Measurements from ENCODE around the gene CLDN18.

Gene CLDN18

GRCh38 chr3:138023754-138024153, 13.8 kb downstream of the CLDN18 start:
- in situ Hi-C loops (cut with MboI; ENCODE audit: low sequenced_read_pairs), result no loop called here

GRCh38 chr3:138025553-138025952, 15.6 kb downstream of the CLDN18 start:
- in situ Hi-C loops (cut with MboI; ENCODE audit: low sequenced_read_pairs), result no loop called here

GRCh38 chr3:138027821-138028220, 17.9 kb downstream of the CLDN18 start:
- in situ Hi-C loops (cut with MboI; ENCODE audit: low sequenced_read_pairs), result no loop called here

GRCh38 chr3:138030734-138031280, 20.8 kb downstream of the CLDN18 start:
- in situ Hi-C loops (cut with MboI; ENCODE audit: low sequenced_read_pairs), result no loop called here

DNA sequence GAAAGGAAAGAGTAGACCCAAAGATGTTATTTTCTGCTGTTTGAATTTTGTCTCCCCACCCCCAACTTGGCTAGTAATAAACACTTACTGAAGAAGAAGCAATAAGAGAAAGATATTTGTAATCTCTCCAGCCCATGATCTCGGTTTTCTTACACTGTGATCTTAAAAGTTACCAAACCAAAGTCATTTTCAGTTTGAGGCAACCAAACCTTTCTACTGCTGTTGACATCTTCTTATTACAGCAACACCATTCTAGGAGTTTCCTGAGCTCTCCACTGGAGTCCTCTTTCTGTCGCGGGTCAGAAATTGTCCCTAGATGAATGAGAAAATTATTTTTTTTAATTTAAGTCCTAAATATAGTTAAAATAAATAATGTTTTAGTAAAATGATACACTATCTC, 21.6 kb downstream of the CLDN18 start:
- in situ Hi-C loops (cut with MboI; ENCODE audit: low sequenced_read_pairs), result no loop called here

GRCh38 chr3:138032567-138032966, 22.6 kb downstream of the CLDN18 start:
- in situ Hi-C loops (cut with MboI; ENCODE audit: low sequenced_read_pairs), result no loop called here

DNA sequence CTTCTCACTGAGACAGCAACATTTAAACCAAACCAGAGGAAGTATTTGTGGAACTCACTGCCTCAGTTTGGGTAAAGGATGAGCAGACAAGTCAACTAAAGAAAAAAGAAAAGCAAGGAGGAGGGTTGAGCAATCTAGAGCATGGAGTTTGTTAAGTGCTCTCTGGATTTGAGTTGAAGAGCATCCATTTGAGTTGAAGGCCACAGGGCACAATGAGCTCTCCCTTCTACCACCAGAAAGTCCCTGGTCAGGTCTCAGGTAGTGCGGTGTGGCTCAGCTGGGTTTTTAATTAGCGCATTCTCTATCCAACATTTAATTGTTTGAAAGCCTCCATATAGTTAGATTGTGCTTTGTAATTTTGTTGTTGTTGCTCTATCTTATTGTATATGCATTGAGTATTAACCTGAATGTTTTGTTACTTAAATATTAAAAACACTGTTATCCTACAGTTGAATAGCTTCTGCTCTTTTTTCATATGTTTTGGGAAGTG, 23.3 kb downstream of the CLDN18 start:
- in situ Hi-C loops (cut with MboI; ENCODE audit: low sequenced_read_pairs), result no loop called here

GRCh38 chr3:138034918-138035317, 25.0 kb downstream of the CLDN18 start:
- in situ Hi-C loops (cut with MboI; ENCODE audit: low sequenced_read_pairs), result no loop called here

DNA sequence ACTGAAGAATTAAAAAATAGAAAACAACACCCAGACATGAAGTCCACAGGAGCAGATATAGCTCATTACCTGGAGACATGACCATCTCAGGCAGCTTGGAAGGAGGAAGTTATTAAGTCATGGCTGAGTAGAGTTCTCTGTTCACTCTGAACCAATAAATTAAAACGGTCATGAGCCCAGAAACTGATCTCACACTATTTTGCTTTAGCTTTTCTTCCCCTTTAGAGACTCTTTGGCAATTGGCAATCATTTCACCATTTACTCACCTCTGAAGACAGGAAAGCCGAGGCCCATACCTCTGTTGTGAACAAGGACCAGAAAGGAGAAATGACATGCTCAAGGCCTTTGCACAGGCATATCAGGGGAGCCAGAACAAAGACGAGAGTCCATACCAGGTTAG, 26.6 kb downstream of the CLDN18 start:
- in situ Hi-C loops (cut with MboI; ENCODE audit: low sequenced_read_pairs), result no loop called here

DNA sequence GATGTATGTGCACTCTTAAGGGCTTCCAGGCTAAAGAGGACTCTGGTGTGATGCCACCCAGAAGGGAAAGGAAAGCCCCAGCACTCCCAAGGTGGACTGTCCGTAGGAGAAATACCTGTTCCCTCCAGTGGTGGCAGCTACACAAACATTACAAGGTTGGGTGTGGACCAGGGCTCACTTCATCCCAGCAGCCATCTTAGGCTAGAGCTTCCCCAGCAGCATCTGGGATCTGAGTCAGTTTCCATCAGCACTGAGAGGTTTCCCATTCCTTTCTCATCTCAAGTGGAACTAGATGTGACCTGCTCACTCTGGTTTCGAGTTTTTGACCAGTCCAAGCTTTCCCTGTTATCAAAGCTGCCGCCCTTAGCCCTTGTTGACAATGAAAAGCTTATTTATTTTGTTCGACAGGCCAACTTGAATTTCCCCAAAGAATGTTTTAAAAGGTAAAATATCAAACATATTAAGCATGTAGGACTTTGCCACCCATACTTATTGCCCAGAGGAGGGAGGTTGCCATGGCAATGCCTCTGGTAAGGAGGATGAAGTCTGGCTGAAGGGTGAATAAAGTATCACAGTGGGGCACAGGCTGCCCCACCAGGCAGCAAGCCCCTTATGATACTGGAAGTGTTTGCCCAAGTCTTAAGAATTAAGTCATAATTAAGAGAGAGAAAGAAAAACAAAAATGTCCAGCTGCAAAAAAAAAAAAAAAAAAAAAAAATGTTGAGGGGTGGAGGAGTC, 28.9 kb downstream of the CLDN18 start:
- in situ Hi-C loops (cut with MboI; ENCODE audit: low sequenced_read_pairs), result no loop called here

- in situ Hi-C loops (cut with MboI; ENCODE audit: low sequenced_read_pairs), result no loop called here
These were observed 32.1 kb downstream of the CLDN18 start for GRCh38 chr3:138042043-138042442.

- in situ Hi-C loops (cut with MboI; ENCODE audit: low sequenced_read_pairs), result no loop called here
These were observed 33.5 kb downstream of the CLDN18 start for GRCh38 chr3:138043266-138044029.

- in situ Hi-C loops (cut with MboI; ENCODE audit: low sequenced_read_pairs), result no loop called here
These were observed 36.1 kb downstream of the CLDN18 start for GRCh38 chr3:138046085-138046484.

- in situ Hi-C loops (cut with MboI; ENCODE audit: low sequenced_read_pairs), result no loop called here
These were observed 37.0 kb downstream of the CLDN18 start for GRCh38 chr3:138046955-138047354.

GRCh38 chr3:138047596-138048158, 37.7 kb downstream of the CLDN18 start:
- in situ Hi-C loops (cut with MboI; ENCODE audit: low sequenced_read_pairs), result no loop called here

DNA sequence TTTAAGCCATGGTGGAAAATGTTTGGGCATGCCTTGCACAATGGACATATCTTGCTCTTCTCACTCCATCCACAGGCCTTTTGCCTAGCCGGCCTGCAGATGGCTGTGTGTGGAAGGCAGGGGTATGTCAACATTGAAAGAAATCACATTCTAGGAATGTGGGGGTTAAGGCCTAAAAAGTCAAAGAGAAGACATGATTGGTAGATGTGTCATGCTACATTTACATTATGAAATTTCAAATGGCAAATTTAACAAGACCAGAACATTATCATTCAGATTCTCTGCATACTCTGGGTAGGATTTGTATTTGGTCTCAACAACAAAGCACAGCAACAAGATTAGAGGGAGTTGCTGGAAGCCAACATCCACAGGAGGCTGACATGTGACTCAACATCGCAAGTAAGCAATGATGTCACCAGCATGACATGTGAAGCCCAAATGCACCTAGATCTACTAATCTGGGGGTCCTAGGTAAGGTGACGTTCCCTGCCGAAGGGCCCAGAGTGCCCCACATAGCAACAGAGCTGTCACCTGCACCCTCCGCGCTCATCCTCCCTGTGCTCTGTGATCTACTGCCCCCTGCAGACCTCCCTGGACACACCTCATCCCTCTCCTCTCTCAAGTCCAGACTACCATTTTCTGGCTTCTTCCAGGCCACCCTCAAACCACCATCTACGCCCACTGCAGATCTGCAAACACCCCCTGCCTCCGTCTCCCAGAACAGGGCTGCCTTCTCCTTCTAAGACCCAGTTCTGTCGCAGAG, 39.4 kb downstream of the CLDN18 start:
- in situ Hi-C loops (cut with MboI; ENCODE audit: low sequenced_read_pairs), result no loop called here

GRCh38 chr3:138051947-138052802, 42.2 kb downstream of the CLDN18 start:
- in situ Hi-C loops (cut with MboI; ENCODE audit: low sequenced_read_pairs), result no loop called here

DNA sequence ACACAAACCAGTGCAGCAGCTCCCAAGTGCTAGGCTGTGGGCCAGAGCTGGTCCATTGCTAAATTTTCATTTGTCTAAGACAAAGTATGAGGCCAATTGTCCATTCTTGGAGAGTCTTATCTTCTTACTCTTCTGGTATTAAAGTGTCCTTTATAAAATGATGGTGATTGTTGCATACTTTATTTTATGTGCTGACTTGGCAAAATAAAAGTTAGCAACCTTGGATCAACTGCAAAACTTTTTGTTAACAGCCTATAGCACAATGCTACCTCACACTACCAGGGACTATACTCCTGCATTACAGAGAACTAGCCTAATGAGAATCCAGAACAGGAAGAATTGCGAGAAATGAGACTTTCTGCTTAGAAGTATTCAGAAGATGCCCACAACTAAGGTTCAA, 44.1 kb downstream of the CLDN18 start:
- in situ Hi-C loops (cut with MboI; ENCODE audit: low sequenced_read_pairs), result no loop called here

DNA sequence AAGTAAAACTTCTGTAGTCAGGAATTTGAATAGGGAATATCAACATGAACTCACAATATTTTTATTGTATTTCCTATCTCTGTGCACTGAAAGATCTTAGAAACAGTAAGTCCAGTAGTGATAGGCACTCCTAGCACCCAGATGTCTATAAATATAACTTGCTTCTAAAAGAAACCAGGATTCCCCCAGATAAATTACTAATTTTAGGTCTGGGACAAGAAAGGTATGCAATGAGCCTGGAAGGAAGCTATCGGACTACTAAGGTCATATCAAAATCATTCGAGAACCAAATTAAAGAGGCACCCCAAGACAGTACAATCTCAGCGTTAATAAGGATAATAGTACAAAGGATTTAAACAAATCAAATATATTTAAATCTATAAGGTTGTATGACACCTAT, 47.4 kb downstream of the CLDN18 start:
- in situ Hi-C loops (cut with MboI; ENCODE audit: low sequenced_read_pairs), result no loop called here

GRCh38 chr3:138059261-138059660, 49.3 kb downstream of the CLDN18 start:
- in situ Hi-C loops (cut with MboI; ENCODE audit: low sequenced_read_pairs), result no loop called here

Data from hTERT RPE-1 (cell line).